HEK293 (cell line): Measurements from ENCODE around the gene ABHD8.

Source experiments
- FEZF1 ChIP-seq: fragments of 450-650 bp; formaldehyde crosslinking; IDR thresholded peaks from 2 replicates; pipeline ENCODE4 v1.5.1; 2016; ENCODE audit warnings: missing biosample characterization, missing genetic modification characterization
- GLI2 ChIP-seq: fragments of 450-650 bp; formaldehyde crosslinking; IDR thresholded peaks from 2 replicates; pipeline ENCODE4; 2017; ENCODE audit warnings: missing biosample characterization, missing genetic modification characterization, low read depth, borderline replicate concordance
- GLIS2 ChIP-seq: fragments of 450-650 bp; formaldehyde crosslinking; IDR thresholded peaks from 2 replicates; pipeline ENCODE4 v1.5.1; 2016; ENCODE audit warnings: missing biosample characterization, missing genetic modification characterization
- KLF1 ChIP-seq: fragments of 450-650 bp; formaldehyde crosslinking; IDR thresholded peaks from 2 replicates; pipeline ENCODE4 v1.5.1; 2016; ENCODE audit warnings: missing biosample characterization, missing genetic modification characterization
- KLF9 ChIP-seq: fragments of 450-650 bp; formaldehyde crosslinking; IDR thresholded peaks from 2 replicates; pipeline ENCODE4 v1.5.1; 2016; ENCODE audit warnings: missing biosample characterization, missing genetic modification characterization, low read depth
- PRDM4 ChIP-seq: fragments of 450-650 bp; formaldehyde crosslinking; IDR thresholded peaks from 2 replicates; pipeline ENCODE4 v1.5.1; 2017; ENCODE audit warnings: missing biosample characterization, missing genetic modification characterization
- YY1 ChIP-seq: fragments of 450-650 bp; formaldehyde crosslinking; IDR thresholded peaks from 2 replicates; pipeline ENCODE4 v1.5.1; 2018; ENCODE audit warnings: missing biosample characterization, missing genetic modification characterization
- ZBTB44 ChIP-seq: fragments of 450-650 bp; IDR thresholded peaks from 2 replicates; pipeline ENCODE4 v1.5.1; 2018; ENCODE audit warnings: missing biosample characterization, mild to moderate bottlenecking, missing genetic modification characterization
- ZEB2 ChIP-seq: fragments of 450-650 bp; formaldehyde crosslinking; IDR thresholded peaks from 2 replicates; pipeline ENCODE4 v1.5.1; 2016; ENCODE audit warnings: missing biosample characterization, missing genetic modification characterization
- ZIC2 ChIP-seq: fragments of 450-650 bp; formaldehyde crosslinking; IDR thresholded peaks from 2 replicates; pipeline ENCODE4 v1.5.1; 2016; ENCODE audit warnings: missing biosample characterization, missing genetic modification characterization
- ZNF18 ChIP-seq: fragments of 450-650 bp; formaldehyde crosslinking; IDR thresholded peaks from 2 replicates; pipeline ENCODE4 v1.5.1; 2016; ENCODE audit warnings: missing biosample characterization, missing genetic modification characterization
- ZNF184 ChIP-seq: fragments of 450-650 bp; IDR thresholded peaks from 2 replicates; pipeline ENCODE4 v1.5.1; 2018; ENCODE audit warnings: missing biosample characterization, mild to moderate bottlenecking, missing genetic modification characterization
- ZNF211 ChIP-seq: fragments of 450-650 bp; formaldehyde crosslinking; IDR thresholded peaks from 2 replicates; pipeline ENCODE4 v1.5.1; 2016; ENCODE audit warnings: low read depth, missing biosample characterization, missing genetic modification characterization
- ZNF23 ChIP-seq: fragments of 450-650 bp; formaldehyde crosslinking; IDR thresholded peaks from 2 replicates; pipeline ENCODE4 v1.5.1; 2016; ENCODE audit warnings: missing biosample characterization, missing genetic modification characterization, borderline replicate concordance
- ZNF558 ChIP-seq: fragments of 450-650 bp; formaldehyde crosslinking; IDR thresholded peaks from 2 replicates; pipeline ENCODE4 v1.5.1; 2016; ENCODE audit warnings: missing biosample characterization, missing genetic modification characterization
- ZNF600 ChIP-seq: fragments of 450-650 bp; formaldehyde crosslinking; IDR thresholded peaks from 2 replicates; pipeline ENCODE4 v1.5.1; 2016; ENCODE audit warnings: missing biosample characterization, missing genetic modification characterization
- ZNF639 ChIP-seq: fragments of 450-650 bp; formaldehyde crosslinking; IDR thresholded peaks from 2 replicates; pipeline ENCODE4 v1.5.1; 2016; ENCODE audit warnings: missing biosample characterization, missing genetic modification characterization
- ZNF645 ChIP-seq: fragments of 450-650 bp; formaldehyde crosslinking; IDR thresholded peaks from 2 replicates; pipeline ENCODE4; 2016; ENCODE audit warnings: missing biosample characterization, missing genetic modification characterization
- ZNF768 ChIP-seq: fragments of 450-650 bp; formaldehyde crosslinking; IDR thresholded peaks from 2 replicates; pipeline ENCODE4 v1.5.1; 2018; ENCODE audit warnings: missing biosample characterization, mild to moderate bottlenecking, missing genetic modification characterization
- ZSCAN23 ChIP-seq: fragments of 450-650 bp; formaldehyde crosslinking; IDR thresholded peaks from 2 replicates; pipeline ENCODE4 v1.5.1; 2016; ENCODE audit warnings: missing biosample characterization, missing genetic modification characterization
- ZSCAN5A ChIP-seq: fragments of 450-650 bp; formaldehyde crosslinking; IDR thresholded peaks from 2 replicates; pipeline ENCODE4 v1.5.1; 2016; ENCODE audit warnings: missing biosample characterization, missing genetic modification characterization
- ZXDB ChIP-seq: fragments of 450-650 bp; formaldehyde crosslinking; IDR thresholded peaks from 2 replicates; pipeline ENCODE4 v1.5.1; 2016; ENCODE audit warnings: missing biosample characterization, missing genetic modification characterization
- TF ChIP-seq, protein P1 (sequence below): fragments of 450-650 bp; formaldehyde crosslinking; IDR thresholded peaks from 2 replicates; pipeline ENCODE4 v1.5.1; 2017; ENCODE audit warnings: missing biosample characterization, missing genetic modification characterization
- TF ChIP-seq, protein P2 (sequence below): fragments of 450-650 bp; formaldehyde crosslinking; IDR thresholded peaks from 2 replicates; pipeline ENCODE4 v1.5.1; 2016; ENCODE audit warnings: missing biosample characterization, missing genetic modification characterization, low read depth
- TF ChIP-seq, protein P3 (sequence below): fragments of 450-650 bp; formaldehyde crosslinking; IDR thresholded peaks from 2 replicates; pipeline ENCODE4 v1.5.1; 2016; ENCODE audit warnings: missing biosample characterization, missing genetic modification characterization

The ABHD8 gene

GRCh38 chr19:17346109-17346671, 43.0 kb upstream of the ABHD8 start (continued):
- TF ChIP-seq PRDM4 (tag by site-specific recombination) = 0 out of 2 replicates have a peak, but pooled peaks have one; percentile 19
- peak; percentile 50 for TF ChIP-seq GLIS2
- TF ChIP-seq, protein P1, sequence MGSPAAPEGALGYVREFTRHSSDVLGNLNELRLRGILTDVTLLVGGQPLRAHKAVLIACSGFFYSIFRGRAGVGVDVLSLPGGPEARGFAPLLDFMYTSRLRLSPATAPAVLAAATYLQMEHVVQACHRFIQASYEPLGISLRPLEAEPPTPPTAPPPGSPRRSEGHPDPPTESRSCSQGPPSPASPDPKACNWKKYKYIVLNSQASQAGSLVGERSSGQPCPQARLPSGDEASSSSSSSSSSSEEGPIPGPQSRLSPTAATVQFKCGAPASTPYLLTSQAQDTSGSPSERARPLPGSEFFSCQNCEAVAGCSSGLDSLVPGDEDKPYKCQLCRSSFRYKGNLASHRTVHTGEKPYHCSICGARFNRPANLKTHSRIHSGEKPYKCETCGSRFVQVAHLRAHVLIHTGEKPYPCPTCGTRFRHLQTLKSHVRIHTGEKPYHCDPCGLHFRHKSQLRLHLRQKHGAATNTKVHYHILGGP (tag by site-specific recombination) = no peak
- no peak for TF ChIP-seq ZNF768
- TF ChIP-seq ZNF184 = no peak
- TF ChIP-seq ZNF639 (tag by site-specific recombination) = 0 out of 2 replicates have a peak, but pooled peaks have one; percentile 19
- TF ChIP-seq ZNF600 (tag by site-specific recombination) = no peak
- TF ChIP-seq ZSCAN5A (tag by site-specific recombination) = no peak
- TF ChIP-seq GLI2 (tag by site-specific recombination) = no peak
- TF ChIP-seq FEZF1 (tag by site-specific recombination) = no peak
- TF ChIP-seq ZIC2 (tag by site-specific recombination) = no peak
- no peak for TF ChIP-seq ZBTB44 (tag by site-specific recombination)
- no peak for TF ChIP-seq ZNF23 (tag by site-specific recombination)
- TF ChIP-seq, protein P2, sequence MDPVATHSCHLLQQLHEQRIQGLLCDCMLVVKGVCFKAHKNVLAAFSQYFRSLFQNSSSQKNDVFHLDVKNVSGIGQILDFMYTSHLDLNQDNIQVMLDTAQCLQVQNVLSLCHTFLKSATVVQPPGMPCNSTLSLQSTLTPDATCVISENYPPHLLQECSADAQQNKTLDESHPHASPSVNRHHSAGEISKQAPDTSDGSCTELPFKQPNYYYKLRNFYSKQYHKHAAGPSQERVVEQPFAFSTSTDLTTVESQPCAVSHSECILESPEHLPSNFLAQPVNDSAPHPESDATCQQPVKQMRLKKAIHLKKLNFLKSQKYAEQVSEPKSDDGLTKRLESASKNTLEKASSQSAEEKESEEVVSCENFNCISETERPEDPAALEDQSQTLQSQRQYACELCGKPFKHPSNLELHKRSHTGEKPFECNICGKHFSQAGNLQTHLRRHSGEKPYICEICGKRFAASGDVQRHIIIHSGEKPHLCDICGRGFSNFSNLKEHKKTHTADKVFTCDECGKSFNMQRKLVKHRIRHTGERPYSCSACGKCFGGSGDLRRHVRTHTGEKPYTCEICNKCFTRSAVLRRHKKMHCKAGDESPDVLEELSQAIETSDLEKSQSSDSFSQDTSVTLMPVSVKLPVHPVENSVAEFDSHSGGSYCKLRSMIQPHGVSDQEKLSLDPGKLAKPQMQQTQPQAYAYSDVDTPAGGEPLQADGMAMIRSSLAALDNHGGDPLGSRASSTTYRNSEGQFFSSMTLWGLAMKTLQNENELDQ (tag by site-specific recombination) = no peak
- no peak for TF ChIP-seq ZSCAN23
- peak; percentile 82 for TF ChIP-seq ZEB2 (tag by site-specific recombination)
- no peak for TF ChIP-seq ZXDB (tag by site-specific recombination)
- no peak for TF ChIP-seq ZNF645
- no peak for TF ChIP-seq ZNF18 (tag by site-specific recombination)
- no peak; the same call in 1 of the 2 replicates for TF ChIP-seq YY1 (tag by site-specific recombination)
- peak; percentile 54 for TF ChIP-seq KLF9 (tag by site-specific recombination)
- TF ChIP-seq ZNF211 = no peak
- no peak for TF ChIP-seq ZNF558 (tag by site-specific recombination)
- TF ChIP-seq, protein P3, sequence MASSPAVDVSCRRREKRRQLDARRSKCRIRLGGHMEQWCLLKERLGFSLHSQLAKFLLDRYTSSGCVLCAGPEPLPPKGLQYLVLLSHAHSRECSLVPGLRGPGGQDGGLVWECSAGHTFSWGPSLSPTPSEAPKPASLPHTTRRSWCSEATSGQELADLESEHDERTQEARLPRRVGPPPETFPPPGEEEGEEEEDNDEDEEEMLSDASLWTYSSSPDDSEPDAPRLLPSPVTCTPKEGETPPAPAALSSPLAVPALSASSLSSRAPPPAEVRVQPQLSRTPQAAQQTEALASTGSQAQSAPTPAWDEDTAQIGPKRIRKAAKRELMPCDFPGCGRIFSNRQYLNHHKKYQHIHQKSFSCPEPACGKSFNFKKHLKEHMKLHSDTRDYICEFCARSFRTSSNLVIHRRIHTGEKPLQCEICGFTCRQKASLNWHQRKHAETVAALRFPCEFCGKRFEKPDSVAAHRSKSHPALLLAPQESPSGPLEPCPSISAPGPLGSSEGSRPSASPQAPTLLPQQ = 0 out of 2 replicates have a peak, but pooled peaks have one; percentile 24
- no peak for TF ChIP-seq KLF1 (tag by site-specific recombination)
